Measurements from ENCODE around the gene EDARADD.

DNA sequence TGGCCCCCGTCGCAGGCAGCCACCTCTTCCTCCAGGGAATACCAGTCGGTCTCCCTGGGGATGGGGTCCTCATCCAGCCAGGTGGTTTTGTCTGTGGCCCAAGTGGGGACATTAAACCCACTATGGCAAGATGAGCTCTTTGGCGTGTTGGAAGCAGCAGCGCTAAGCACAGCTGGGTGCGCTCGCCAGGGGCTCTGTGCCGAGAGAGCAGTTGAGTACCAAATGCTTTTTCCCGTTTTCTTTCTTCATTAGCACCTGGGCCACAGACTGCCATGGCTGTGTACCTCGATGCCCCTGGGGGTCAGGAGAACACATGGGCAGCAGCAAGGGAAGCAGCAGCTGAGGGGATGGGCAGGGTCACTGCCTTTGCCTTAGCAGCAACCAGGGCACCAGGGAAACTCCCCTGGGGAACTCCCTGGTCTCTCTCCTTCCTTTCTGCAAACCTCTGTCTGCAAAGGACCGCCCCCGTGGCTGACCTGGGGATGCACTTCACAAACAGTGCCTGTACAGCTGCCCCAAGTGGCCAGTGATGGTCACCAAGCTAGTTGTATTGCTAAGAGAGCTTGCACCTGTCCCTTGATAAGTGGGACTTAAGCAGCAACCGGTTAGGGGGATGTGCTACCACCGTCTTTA lies 31.1 kb downstream of the EDARADD start:
- TF ChIP-seq, protein P1, sequence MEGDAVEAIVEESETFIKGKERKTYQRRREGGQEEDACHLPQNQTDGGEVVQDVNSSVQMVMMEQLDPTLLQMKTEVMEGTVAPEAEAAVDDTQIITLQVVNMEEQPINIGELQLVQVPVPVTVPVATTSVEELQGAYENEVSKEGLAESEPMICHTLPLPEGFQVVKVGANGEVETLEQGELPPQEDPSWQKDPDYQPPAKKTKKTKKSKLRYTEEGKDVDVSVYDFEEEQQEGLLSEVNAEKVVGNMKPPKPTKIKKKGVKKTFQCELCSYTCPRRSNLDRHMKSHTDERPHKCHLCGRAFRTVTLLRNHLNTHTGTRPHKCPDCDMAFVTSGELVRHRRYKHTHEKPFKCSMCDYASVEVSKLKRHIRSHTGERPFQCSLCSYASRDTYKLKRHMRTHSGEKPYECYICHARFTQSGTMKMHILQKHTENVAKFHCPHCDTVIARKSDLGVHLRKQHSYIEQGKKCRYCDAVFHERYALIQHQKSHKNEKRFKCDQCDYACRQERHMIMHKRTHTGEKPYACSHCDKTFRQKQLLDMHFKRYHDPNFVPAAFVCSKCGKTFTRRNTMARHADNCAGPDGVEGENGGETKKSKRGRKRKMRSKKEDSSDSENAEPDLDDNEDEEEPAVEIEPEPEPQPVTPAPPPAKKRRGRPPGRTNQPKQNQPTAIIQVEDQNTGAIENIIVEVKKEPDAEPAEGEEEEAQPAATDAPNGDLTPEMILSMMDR (IDR thresholded peaks at IDR 0.05), result no peak
- no peak for TF ChIP-seq SIN3A (IDR thresholded peaks at IDR 0.05; ENCODE audit: borderline replicate concordance, insufficient read depth, low read depth, low read length)
- TF ChIP-seq TCF7L2 (IDR thresholded peaks at IDR 0.05; ENCODE audit: low read depth, low read length), result no peak
- no peak for TF ChIP-seq POLR2AphosphoS5 (IDR thresholded peaks at IDR 0.05; ENCODE audit: low read depth, low read length)
- TF ChIP-seq, protein P2, sequence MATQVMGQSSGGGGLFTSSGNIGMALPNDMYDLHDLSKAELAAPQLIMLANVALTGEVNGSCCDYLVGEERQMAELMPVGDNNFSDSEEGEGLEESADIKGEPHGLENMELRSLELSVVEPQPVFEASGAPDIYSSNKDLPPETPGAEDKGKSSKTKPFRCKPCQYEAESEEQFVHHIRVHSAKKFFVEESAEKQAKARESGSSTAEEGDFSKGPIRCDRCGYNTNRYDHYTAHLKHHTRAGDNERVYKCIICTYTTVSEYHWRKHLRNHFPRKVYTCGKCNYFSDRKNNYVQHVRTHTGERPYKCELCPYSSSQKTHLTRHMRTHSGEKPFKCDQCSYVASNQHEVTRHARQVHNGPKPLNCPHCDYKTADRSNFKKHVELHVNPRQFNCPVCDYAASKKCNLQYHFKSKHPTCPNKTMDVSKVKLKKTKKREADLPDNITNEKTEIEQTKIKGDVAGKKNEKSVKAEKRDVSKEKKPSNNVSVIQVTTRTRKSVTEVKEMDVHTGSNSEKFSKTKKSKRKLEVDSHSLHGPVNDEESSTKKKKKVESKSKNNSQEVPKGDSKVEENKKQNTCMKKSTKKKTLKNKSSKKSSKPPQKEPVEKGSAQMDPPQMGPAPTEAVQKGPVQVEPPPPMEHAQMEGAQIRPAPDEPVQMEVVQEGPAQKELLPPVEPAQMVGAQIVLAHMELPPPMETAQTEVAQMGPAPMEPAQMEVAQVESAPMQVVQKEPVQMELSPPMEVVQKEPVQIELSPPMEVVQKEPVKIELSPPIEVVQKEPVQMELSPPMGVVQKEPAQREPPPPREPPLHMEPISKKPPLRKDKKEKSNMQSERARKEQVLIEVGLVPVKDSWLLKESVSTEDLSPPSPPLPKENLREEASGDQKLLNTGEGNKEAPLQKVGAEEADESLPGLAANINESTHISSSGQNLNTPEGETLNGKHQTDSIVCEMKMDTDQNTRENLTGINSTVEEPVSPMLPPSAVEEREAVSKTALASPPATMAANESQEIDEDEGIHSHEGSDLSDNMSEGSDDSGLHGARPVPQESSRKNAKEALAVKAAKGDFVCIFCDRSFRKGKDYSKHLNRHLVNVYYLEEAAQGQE (IDR thresholded peaks at IDR 0.05; ENCODE audit: insufficient read depth in 1 of 2, low read depth in 2 of 2, low read length in 1 of 2), result no peak
